GM21723 (cell line): ENCODE measurements around the gene CFAP90.
A peak's percentile ranks its signal among the peaks of the same experiment; 100 is the strongest.

Experiments
- ATAC-seq: cut with Tn5 transposase; IDR thresholded peaks from one replicate; pipeline ENCODE4 v1.9.1; 2021; ENCODE audit warnings: mild to moderate bottlenecking, moderate library complexity; ENCODE audit not compliant: unreplicated experiment

CFAP90 gene

DNA sequence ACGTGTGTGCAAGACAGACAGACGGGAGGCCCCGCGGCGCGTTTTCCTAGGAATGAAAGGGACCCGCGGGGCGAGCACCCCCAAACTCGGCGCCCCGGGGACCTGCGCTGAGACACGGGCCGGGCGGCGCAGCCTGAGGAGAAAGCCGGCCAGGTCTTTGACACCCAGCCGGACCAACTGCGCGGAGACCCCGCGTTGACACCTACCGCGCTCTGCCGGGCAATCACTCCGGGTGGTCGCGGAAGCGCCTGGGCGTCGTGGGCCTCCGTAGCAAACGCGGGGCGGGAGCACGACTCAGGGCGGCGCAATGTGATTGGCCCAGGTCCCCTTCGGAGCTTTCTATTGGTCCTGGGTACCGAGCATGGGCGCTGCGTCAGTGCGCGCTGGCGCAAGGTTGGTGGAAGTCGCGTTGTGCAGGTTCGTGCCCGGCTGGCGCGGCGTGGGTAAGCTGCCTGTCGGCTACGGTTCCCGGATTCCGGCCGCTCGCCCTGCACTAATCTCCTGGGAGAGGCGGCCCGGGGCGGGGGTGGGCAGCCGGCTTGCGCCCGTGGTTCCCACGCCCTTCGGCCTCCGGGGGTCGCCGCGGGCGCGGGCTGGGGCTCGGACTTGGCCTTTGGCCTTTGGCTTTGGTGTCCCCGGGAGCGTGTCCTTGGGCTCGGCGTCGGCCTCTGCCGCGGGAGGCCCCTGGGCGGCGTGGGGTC, 18.0 kb upstream of the CFAP90 start, which contains the start of the genes FASTKD3 and MTRR:
FASTKD3 (minus strand) TSS at position 259 of the 701 bp plus-strand sequence. CDS start 948 bp downstream, outside the sequence.
MTRR (plus strand) TSS at position 376 of the 701 bp plus-strand sequence. CDS start 1,647 bp downstream, outside the sequence.
- ATAC-seq, result peak; percentile 96

DNA sequence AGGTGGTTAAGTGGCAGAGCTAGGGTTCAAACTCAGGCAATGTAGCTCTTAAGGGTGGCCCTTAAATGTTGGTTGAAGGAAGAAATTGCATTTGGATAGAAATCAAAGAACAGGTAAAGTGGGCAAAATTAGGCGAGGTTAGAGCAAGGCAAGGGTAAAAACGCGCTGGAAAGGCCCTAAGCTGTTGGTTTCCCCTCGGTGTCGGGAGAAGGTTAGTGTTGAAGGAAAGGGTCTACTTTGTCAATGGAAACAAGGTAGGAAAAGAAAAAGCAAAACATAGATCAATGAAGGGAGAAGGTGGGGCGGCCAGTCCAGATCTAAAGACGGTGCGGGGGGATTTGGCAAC, 17.5 kb upstream of the CFAP90 start:
- peak; percentile 0 for ATAC-seq

DNA sequence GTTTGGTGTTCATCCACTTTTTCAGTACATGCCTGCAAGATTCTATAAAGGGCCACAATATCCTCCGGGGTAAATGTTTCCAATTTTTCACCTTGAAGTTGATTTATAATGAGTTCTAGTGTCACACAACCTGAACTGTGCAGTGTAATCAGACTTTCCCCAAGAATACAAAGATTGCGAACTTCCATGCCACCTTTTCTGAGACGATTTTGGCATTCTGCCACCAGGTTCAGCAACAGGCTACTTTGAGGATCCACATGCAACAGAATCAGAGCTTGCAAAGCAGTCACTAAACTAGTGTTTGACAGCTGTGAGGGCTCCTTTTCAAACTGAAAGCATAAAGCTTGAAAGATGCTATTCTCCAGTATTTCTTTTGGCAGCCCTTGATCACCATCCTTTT, 16.3 kb upstream of the CFAP90 start:
- ATAC-seq, result no peak

DNA sequence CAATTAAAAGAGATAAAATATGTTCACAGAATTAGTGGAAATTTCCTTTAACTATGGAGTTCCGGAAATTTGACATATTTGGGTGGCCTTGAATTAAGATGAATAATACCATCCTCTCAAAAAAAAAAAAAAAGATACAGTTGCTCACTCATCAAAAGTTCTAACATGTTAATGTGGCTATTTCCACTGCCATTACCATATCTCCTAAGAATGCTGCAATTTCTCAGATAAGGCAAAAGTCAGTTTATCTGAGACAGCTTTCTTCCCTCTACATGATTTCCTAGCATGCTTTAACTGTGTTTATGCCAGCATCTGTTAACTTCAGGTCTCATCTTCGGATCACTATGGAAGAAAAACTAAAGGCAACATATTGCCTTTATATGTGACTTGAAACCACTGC, 15.3 kb upstream of the CFAP90 start:
- ATAC-seq, result no peak

DNA sequence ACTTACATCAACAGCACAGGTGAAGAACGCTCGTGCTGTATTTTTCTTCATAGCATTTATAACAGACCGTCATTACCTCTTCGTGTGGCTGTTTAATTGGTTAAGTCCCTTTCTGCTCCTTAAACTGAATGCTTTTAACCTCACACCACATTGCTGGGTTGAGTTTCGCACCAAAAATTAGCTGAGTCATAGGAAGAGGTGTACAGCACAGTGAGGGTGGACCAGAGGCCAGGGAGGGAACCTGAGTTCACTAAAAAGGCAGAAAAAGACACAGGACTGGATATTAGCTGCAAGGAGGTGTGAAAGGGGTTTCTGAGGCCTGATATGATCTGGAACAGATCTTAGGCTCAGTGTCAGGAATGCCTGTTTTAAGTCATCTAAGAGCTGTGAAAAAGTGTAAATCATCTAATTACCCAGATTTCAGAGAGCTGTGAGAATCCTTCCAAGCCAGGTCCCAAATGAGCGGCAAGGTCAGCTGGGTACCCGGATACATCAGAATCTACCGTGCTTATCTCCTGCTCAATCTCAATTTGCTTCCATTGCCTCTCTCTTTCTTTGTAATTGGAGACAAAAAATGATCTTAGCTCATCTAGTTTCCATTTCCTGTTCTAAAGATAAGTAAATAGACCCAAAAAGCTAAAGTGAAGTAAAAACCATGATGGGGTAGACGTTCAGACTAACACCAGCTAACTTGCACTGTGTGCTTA, 7.1 kb upstream of the CFAP90 start:
- peak; percentile 55 for ATAC-seq

DNA sequence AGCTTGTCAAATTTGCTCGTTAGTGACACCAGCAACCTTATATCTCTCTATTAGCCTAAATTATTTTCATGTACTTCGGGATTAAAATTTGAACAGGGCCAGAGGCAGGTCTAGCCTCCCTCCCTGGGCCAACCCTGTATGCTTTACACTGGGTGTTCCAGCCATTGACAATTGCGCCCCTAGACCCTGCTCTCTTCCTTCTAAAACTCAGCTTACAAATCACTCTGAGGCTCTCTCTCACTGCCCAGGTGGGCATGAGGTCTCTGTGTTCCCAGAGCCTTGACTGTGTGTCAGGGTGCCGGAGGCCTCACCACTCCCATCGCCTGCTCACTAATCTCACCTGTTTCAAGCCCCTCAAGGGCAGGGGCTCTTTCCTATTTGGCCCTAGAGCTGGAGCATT, 6.4 kb upstream of the CFAP90 start:
- no peak for ATAC-seq

DNA sequence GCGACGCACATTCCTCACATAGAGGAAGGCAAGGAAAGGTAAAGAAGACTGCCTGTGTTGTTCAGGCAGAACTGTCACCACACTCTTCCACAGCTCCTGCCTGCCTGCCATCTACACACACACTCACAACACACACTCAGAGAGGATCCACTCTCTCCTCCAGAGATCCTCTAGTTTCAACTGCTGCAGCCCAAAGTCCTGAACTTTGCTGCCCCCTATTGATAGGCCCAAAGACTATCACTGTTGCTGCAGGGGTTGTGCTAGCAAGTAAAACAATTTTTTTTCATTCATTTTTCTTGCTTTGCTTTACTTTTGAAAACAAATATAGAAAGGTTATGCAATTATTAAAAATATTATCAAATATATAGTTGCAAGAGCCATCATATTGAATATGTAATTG, 5.9 kb upstream of the CFAP90 start:
- no peak for ATAC-seq

DNA sequence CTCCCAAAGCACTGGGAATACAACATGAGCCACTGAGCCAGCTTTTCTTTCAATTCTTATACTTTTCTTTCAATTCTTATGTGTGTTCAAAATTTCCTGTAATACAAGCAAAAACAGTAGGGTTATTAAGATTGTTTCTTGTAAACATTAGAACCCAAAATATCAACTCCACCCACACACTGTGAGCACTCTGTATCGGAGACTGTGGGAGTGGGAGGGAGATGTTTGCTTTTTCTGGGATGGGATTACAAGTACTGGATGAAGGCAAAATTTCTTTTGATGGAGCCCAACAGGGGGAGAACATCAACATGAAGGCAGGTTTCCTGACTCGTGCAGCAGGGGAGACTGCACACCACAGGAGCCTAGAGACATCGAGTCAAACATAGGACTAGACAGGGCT, 4.7 kb upstream of the CFAP90 start:
- ATAC-seq, result no peak

DNA sequence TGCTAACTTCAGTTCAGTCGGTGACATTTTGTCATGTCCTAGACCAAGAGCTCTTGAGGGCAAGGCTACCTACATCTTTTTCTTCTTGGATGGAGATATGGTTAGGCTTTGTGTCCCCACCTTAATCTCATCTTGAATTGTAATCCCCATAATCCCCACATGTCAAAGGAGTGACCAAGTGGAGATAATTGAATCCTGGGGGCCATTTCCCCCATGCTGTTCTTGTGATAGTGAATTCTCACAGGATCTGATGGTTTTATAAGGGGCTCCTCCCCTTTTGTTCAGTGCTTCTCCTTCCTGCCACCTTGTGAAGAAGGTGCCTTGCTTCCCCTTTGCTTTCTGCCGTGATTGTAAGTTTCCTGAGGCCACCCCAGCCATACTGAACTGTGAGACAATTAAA, 2.1 kb upstream of the CFAP90 start:
- no peak for ATAC-seq

DNA sequence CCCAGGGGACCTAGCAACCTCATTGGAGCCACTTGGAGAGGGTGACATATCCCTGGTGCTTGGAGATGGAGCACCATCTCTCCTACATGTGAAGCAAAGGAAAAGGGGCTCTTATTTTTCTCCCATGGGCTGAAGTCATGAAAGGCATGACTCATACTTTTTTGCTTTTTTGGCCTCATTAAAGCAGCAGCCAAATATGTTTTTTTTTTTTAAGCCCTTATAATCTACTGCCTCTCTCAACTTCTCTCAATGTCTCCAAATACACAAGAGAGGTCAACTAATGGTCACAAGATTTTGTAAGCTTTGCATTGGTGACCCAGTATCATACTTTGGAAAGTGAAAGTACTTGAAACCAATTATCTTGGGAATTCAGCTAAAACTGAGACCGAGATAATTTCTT, 1.6 kb upstream of the CFAP90 start:
- ATAC-seq, result no peak

DNA sequence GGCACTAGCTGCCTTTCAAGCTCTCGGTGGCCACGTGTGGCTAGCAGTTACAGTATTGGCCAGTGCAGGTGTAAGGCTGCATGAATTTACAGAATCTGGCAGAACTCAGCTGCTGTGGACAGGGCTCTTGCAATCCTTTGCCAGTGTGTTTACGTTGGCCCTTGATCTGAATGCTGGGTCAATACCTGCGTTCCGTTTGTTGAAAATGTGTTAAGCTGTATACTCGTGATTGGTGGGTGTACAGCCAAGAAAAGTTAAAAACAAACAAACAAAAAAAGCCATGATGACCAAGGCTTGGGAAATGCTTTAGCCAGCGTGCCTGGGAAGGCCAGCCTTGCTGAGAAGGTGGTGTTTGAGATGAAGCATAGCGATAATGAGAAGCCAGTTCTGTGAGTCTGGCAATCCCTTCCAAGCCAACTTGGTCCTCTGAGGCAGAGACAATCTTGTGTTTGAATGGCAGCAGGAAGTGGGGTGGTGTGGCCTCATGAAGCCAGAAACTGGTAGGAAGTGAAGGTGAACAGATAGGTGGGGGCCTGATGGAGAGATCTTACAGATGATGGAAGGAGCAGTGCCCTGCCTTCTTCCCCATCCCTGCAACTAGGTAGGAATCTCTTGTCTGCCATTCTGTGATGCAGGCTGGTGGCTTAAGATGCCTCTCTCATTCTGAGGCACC, 820 bp upstream of the CFAP90 start:
- ATAC-seq, result no peak

DNA sequence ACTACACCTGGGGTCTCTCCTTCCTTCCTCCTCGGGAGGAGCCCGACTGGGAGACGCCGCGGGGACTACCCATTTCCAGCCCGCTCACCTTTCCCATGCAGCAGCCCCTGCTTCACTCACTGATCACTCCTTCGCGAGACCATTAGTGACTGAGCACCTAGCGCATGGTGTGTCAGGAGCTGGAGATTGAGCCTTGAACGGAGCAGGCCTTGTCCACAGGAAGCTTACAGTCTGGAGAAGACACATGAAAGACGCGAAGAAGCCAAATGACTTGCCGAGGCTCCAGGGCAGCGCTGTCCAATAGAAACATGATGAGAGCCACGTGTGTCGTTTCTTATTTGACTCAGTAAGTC, 283 bp upstream of the CFAP90 start:
- no peak for ATAC-seq

DNA sequence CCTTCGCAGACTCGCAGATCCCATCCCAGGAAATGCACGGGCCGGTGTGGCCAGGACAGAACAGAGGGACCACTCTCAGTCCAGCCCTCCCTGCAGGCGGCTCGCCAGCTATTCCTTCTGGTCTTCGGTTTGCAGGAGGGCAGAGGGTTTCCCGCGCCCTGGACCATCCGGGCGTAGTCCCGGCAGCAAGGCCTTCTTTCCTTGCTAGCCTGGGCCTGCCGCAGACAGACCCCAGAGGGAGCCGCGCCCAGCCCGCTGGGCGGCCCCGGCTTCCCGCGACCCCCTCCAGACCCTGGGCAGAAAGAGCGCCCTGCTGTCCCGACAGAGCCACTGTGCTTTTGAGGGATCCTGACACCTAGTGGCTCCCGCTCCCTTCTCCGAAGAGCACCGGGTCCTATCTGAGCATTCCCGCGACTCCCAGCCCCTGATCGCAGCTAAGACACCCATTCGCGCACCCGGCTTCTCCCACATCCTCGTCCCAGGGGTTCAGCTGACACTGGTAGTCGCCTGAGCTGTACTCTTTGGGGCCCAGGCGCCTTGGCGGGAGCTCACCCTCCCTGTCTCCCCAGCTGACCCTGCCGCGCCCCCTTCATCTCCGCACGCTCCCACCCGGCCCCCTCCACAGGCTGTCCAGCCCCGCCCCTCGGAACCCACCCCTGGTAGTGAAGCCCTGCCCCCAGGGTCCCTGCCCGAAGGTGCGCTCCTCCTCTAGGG, 1.1 kb downstream of the CFAP90 start:
- ATAC-seq, result no peak

DNA sequence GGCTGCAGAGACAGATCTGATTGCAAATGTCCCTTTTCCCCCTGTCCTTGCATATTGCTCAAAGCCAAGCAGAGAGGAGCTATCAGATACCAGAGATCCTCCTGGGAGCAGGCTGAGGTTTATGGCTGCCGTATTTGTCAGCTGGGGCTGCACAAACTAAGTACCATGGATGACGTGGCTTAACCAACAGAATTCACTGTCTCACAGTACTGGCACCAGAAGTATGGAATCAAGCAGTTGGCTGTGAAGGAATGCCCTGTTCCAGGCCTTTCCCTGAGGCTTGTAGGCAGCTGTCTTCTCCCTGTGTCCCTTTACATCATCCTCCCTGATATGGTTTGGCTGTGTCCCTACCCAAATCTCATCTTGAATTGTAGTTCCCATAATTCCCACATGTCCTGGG, 2.6 kb downstream of the CFAP90 start:
- no peak for ATAC-seq

DNA sequence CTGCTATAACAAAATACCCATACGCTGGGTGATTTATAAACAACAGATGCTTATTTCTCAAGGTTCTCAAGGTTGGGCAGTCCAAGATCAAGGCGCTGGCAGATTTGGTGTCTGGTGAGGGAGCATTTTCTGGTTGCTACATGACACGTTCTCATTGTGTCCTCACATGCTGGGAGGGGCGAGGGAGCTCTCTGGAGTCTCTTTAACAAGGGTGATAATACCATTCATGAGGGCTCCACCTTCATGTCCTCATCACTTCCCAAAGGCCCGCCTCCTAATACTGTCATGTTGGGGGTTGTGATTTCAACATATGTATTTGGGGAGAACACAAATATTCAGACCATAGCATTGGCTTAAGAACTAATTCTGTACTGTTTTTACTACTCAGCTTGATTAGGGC, 4.6 kb downstream of the CFAP90 start:
- no peak for ATAC-seq

DNA sequence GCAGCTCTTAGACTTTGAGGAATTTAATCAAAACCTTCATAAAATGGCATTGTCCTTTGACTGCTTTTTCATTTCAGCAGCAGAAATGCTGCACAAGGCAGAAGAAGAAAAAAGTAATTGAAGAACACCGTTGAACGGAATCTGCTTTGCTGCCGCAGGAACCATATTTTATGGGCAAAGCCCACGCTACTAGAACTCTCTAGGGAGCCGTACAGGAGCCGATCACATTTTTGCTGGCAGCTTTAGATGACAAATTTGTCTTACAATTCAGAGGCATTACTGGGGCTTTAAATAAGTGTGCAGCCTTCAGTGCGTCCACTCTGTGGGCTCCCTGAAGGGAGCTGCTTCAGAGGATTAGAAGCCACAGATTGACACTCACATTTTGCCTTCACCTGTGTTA, 5.4 kb downstream of the CFAP90 start:
- no peak for ATAC-seq

DNA sequence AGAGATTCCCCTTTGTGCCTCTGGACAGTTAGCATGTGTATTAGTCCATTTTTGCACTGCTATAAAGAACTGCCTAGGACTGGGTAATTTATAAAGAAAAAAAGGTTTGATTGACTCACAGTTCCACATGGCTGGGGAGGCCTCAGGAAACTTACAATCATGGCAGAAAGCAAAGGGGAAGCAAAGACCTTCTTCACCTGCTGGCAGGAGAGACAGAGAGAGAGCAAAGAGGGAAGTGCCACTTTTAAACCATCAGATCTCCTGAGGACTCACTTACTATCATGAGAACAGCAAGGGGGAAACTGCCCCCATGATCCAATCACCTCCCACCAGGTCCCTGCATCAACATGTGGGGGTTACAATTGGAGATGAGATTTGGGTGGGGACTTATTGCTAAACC, 6.0 kb downstream of the CFAP90 start:
- ATAC-seq, result no peak

DNA sequence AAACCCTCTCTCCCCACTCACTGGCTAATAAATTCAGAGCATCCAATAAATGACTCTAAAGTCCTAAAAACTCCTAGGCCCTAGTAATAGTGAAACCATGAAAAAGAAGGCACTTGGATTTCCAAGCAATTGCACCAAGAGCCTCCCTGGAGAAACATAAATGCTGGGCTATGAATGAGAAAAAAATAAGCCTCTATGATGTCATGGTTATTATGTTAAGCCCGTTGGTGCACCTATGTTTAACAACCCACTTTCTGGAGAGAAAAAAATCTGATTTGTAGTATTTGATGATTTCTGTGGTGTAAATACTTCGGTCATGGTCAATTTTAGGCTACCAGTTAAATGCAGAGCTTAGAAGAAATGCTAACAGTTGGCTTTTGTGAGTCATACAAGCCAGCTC, 8.4 kb downstream of the CFAP90 start:
- no peak for ATAC-seq

DNA sequence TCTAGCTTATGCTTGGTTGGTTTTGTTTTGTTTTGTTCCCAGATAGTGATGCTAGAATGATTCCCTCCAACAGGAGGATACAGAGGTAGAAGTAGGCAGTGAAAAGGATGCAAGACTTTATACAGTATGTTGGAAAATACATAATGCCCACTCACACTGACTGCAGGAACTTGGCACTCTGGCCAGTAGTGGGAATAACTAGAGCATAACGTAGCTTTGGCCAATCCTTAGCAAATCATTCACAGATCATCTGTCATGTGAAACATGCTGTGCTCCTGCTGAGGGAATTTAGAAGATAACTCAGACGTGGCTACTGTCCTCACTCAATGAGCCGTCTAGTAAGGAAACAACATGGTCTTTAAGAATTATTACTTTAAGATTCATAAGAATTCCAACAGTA, 13.5 kb downstream of the CFAP90 start:
- no peak for ATAC-seq

DNA sequence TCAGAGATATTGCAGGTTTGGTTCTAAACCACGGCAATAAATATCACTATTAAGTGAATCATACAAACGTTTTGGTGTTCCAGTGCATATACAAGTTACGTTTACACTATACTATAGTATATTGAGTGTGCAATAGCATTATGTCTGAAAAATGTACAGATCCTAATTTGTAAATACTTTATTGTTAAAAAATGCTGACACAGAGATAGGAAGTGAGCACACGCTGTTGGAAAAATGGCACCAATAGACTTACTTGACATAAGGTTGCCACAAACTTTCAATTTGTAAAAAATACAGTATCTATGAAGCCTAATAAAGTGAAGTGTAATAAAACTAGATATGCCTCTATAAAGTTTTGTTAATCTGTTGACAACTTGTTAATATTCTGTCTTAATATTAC, 16.0 kb downstream of the CFAP90 start:
- ATAC-seq, result no peak

DNA sequence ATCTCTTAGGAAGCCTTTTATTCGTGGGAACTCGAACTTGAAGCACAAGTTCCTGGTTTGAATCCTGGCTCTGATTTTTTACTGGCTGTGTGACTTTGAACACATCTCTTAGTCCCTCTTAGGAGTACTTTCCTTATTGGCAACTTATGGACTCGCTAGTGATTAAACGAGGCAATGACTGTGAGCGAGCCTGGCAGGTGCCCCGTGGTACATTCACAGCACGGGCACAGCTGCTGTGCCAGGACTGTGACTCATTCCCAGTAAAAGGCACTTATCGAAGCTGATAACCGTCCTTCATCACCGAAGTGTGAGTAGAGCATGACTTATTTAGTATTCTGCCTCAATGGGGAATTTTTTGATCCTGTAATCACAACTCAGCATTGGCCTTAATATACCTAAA, 22.7 kb downstream of the CFAP90 start:
- ATAC-seq, result no peak

DNA sequence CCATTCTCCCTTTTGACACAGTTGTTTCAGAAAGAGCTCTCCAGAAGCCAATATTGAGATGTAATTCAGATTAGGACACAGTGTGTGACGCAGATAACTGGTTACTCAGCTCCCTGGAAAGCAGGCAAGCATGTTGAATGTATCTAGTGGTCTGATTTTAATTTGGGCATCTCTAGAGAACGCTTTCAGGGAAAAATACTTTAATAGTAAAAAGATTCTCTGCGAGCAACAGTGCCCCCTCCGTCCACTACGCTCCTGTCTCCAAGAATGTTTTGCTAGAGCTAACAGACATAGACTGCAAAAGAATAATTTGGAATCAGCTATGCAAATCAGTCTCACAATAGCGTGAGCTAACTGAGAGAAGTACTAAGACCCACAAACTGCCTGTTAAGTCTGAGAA, 23.3 kb downstream of the CFAP90 start:
- no peak for ATAC-seq
